ENCODE data around the gene COPG1. TPM values are rescaled to one million over a fixed set of nuclear protein-coding genes. Genes with fewer than 3 reads are reported as not detected.

Gene COPG1
- total and polyA plus RNA-seq, 10 of the 15 experiments (the other 5 are each of a cell fraction or from before 2014, with no cell fraction given): 54.8 to 143 (median 91.2) TPM

DNA sequence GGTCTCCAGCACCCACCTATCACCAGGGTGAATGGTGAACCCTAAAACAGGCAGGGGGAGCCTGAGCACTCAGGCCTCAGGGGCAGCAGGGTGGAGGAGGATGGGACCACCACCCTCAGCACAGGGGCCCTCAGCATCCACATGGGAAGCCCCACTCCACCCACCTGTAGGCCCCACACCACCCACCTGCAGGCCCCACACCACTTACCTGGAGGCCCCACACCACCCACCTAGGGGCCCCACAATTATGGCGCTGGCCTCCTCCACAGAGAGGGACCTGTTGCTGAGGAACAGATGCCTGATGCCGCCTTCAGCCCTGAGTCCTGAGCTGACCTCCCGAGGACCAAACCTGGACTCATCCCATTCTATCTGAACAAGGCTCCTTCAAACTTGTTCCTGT lies 76.0 kb downstream of the COPG1 start (continued):
- TF ChIP-seq, protein P1, sequence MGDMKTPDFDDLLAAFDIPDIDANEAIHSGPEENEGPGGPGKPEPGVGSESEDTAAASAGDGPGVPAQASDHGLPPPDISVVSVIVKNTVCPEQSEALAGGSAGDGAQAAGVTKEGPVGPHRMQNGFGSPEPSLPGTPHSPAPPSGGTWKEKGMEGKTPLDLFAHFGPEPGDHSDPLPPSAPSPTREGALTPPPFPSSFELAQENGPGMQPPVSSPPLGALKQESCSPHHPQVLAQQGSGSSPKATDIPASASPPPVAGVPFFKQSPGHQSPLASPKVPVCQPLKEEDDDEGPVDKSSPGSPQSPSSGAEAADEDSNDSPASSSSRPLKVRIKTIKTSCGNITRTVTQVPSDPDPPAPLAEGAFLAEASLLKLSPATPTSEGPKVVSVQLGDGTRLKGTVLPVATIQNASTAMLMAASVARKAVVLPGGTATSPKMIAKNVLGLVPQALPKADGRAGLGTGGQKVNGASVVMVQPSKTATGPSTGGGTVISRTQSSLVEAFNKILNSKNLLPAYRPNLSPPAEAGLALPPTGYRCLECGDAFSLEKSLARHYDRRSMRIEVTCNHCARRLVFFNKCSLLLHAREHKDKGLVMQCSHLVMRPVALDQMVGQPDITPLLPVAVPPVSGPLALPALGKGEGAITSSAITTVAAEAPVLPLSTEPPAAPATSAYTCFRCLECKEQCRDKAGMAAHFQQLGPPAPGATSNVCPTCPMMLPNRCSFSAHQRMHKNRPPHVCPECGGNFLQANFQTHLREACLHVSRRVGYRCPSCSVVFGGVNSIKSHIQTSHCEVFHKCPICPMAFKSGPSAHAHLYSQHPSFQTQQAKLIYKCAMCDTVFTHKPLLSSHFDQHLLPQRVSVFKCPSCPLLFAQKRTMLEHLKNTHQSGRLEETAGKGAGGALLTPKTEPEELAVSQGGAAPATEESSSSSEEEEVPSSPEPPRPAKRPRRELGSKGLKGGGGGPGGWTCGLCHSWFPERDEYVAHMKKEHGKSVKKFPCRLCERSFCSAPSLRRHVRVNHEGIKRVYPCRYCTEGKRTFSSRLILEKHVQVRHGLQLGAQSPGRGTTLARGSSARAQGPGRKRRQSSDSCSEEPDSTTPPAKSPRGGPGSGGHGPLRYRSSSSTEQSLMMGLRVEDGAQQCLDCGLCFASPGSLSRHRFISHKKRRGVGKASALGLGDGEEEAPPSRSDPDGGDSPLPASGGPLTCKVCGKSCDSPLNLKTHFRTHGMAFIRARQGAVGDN (IDR thresholded peaks at IDR 0.05): no peak
- TF ChIP-seq ESRRA (IDR thresholded peaks at IDR 0.05; ENCODE audit: low read length): no peak
- TF ChIP-seq CHD2 (IDR thresholded peaks at IDR 0.05; ENCODE audit: borderline replicate concordance, low read depth, low read length): no peak
- no peak for TF ChIP-seq SMC3 (IDR thresholded peaks at IDR 0.05; ENCODE audit: borderline replicate concordance, low read length)
- no peak for TF ChIP-seq TBL1XR1 (IDR thresholded peaks at IDR 0.05; ENCODE audit: low read depth, low read length)
- TF ChIP-seq FOXK2 (IDR thresholded peaks at IDR 0.05): no peak
- TF ChIP-seq, protein P2, sequence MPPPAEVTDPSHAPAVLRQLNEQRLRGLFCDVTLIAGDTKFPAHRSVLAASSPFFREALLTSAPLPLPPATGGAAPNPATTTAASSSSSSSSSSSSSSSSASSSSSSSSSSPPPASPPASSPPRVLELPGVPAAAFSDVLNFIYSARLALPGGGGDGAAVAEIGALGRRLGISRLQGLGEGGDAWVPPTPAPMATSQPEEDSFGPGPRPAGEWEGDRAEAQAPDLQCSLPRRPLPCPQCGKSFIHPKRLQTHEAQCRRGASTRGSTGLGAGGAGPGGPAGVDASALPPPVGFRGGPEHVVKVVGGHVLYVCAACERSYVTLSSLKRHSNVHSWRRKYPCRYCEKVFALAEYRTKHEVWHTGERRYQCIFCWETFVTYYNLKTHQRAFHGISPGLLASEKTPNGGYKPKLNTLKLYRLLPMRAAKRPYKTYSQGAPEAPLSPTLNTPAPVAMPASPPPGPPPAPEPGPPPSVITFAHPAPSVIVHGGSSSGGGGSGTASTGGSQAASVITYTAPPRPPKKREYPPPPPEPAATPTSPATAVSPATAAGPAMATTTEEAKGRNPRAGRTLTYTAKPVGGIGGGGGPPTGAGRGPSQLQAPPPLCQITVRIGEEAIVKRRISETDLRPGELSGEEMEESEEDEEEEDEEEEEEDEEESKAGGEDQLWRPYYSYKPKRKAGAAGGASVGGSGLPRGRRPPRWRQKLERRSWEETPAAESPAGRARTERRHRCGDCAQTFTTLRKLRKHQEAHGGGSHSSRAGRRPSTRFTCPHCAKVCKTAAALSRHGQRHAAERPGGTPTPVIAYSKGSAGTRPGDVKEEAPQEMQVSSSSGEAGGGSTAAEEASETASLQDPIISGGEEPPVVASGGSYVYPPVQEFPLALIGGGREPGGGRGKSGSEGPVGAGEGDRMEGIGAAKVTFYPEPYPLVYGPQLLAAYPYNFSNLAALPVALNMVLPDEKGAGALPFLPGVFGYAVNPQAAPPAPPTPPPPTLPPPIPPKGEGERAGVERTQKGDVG (CRISPR knock-in tag; IDR thresholded peaks at IDR 0.05): no peak
- no peak for TF ChIP-seq TAF1 (IDR thresholded peaks at IDR 0.05; ENCODE audit: borderline replicate concordance, low read depth, low read length)
- TF ChIP-seq, protein P3, sequence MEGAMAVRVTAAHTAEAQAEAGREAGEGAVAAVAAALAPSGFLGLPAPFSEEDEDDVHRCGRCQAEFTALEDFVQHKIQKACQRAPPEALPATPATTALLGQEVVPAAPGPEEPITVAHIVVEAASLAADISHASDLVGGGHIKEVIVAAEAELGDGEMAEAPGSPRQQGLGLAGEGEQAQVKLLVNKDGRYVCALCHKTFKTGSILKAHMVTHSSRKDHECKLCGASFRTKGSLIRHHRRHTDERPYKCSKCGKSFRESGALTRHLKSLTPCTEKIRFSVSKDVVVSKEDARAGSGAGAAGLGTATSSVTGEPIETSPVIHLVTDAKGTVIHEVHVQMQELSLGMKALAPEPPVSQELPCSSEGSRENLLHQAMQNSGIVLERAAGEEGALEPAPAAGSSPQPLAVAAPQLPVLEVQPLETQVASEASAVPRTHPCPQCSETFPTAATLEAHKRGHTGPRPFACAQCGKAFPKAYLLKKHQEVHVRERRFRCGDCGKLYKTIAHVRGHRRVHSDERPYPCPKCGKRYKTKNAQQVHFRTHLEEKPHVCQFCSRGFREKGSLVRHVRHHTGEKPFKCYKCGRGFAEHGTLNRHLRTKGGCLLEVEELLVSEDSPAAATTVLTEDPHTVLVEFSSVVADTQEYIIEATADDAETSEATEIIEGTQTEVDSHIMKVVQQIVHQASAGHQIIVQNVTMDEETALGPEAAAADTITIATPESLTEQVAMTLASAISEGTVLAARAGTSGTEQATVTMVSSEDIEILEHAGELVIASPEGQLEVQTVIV (IDR thresholded peaks at IDR 0.05; ENCODE audit: borderline replicate concordance, partially characterized antibody): no peak
